ENCODE results near the gene FMN1.

DNA sequence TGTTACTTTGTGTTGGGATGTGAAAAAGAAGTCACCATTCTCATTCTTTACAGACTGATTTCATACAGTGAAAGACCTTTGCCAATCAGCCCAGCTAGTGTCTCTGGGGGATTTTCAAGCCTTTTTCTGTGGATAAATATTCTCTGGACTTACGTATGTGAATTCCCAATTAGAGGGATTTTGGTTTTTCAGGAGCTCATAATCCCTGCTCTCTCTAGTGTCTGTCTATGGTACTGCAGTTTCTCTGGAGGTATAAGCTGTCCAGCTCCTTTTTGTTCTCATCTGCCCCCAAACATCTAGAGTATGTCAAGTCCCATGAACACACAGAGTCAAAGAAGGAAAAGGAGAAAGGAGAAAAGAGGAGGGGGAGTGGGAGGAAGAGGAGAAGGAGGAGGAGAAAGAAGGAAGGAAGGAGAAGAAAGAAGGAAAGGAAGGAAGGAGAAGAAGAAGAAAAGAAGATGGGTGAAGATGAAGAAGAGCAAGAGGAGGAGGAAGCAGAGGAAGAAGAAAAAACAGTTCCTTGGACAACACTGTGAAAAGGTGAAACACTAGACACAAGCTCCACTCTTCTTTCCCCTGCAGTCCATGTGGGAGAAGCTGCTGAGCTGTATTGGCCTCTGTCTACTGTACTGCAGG, 258.1 kb downstream of the FMN1 start:
- TF ChIP-seq, protein P1, sequence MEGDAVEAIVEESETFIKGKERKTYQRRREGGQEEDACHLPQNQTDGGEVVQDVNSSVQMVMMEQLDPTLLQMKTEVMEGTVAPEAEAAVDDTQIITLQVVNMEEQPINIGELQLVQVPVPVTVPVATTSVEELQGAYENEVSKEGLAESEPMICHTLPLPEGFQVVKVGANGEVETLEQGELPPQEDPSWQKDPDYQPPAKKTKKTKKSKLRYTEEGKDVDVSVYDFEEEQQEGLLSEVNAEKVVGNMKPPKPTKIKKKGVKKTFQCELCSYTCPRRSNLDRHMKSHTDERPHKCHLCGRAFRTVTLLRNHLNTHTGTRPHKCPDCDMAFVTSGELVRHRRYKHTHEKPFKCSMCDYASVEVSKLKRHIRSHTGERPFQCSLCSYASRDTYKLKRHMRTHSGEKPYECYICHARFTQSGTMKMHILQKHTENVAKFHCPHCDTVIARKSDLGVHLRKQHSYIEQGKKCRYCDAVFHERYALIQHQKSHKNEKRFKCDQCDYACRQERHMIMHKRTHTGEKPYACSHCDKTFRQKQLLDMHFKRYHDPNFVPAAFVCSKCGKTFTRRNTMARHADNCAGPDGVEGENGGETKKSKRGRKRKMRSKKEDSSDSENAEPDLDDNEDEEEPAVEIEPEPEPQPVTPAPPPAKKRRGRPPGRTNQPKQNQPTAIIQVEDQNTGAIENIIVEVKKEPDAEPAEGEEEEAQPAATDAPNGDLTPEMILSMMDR (IDR thresholded peaks at IDR 0.05): peak; percentile 50 to 78 (median 62)
- TF ChIP-seq POLR2A (IDR thresholded peaks at IDR 0.05): no peak

All from body of pancreas (tissue), 4 donors.